GM21576 (cell line): ENCODE results near the gene ZNF235.
"Not testable (repeated sequence)": the region's sequence is repeated elsewhere in the genome, so short reads cannot be mapped to it uniquely, and the experiment has no call there.

ENCODE experiments used
- ATAC-seq: cut with Tn5 transposase; IDR thresholded peaks from one replicate; pipeline ENCODE4 v1.9.1; 2021; ENCODE audit warnings: mild to moderate bottlenecking, moderate library complexity; ENCODE audit not compliant: unreplicated experiment

ZNF235 gene

GRCh38 chr19:44258136-44258535, 46.7 kb downstream of the ZNF235 start:
- ATAC-seq = no peak

- ATAC-seq = no peak
Measured at GRCh38 chr19:44255705-44256411, 49.0 kb downstream of the ZNF235 start.

GRCh38 chr19:44254496-44254895, 50.3 kb downstream of the ZNF235 start:
- ATAC-seq = no peak

- not testable (repeated sequence) for ATAC-seq
Measured at GRCh38 chr19:44253392-44253791, 51.4 kb downstream of the ZNF235 start.

- not testable (repeated sequence) for ATAC-seq
Measured at GRCh38 chr19:44252332-44252731, 52.5 kb downstream of the ZNF235 start.

- ATAC-seq = no peak
Measured at GRCh38 chr19:44236384-44236783, 68.4 kb downstream of the ZNF235 start.
